HL-60 (cell line): ENCODE results near the gene CAMTA1.

Source experiments
- DNase-seq, 2 experiments: peaks; one replicate each; pipeline ENCODE4 v3.0.0-alpha.2; 2010 to 2020; ENCODE audit warnings: low read depth in 1 of 2, low spot score in 1 of 2
- H3K27ac ChIP-seq: fragments of 250-450 bp; sonication (Bioruptor Pico); replicated peaks from 2 replicates; pipeline ENCODE4 v1.5.1; 2020; ENCODE audit warnings: mild to moderate bottlenecking, moderate library complexity
- H3K27me3 ChIP-seq: fragments of 250-450 bp; sonication (Bioruptor Pico); 2 replicates; pipeline ENCODE4 v1.5.1; 2021; ENCODE audit warnings: mild to moderate bottlenecking, moderate library complexity; ENCODE audit not compliant: insufficient read depth, poor library complexity, severe bottlenecking
- H3K4me3 ChIP-seq: replicated peaks from 2 replicates; pipeline ENCODE4 v1.5.1; 2011; ENCODE audit warnings: mild to moderate bottlenecking, control low read depth, low read length; ENCODE audit not compliant: insufficient read depth
- CTCF ChIP-seq: IDR thresholded peaks from one replicate; pipeline ENCODE4 v1.5.1; 2011; ENCODE audit warnings: low read length, control low read depth, inconsistent platforms; ENCODE audit not compliant: insufficient read depth
- GABPA ChIP-seq: IDR thresholded peaks from 2 replicates; pipeline ENCODE4 v1.6.1; 2012; ENCODE audit warnings: low read depth
- POLR2AphosphoS5 ChIP-seq: IDR thresholded peaks from 2 replicates; pipeline ENCODE4 v1.6.1; 2012; ENCODE audit warnings: low read depth
- REST ChIP-seq: IDR thresholded peaks from 2 replicates; pipeline ENCODE4 v1.6.1; 2012; ENCODE audit warnings: low read depth; ENCODE audit not compliant: insufficient replicate concordance
- SPI1 ChIP-seq: IDR thresholded peaks from 2 replicates; pipeline ENCODE4 v1.6.1; 2012; ENCODE audit warnings: low read depth, mild to moderate bottlenecking, borderline replicate concordance

The CAMTA1 gene

GRCh38 chr1:7094509-7094908, 309.3 kb downstream of the CAMTA1 start:
- TF ChIP-seq CTCF (no peak), POLR2AphosphoS5 (no peak), GABPA (no peak), REST (no peak), SPI1 (no peak)
- Histone ChIP-seq H3K27ac (no peak overlapping the region), H3K27me3 (no peaks in the 10 kb centered on the region)

GRCh38 chr1:7095343-7095964, 310.2 kb downstream of the CAMTA1 start:
- no peaks in the 10 kb centered on the region for H3K27me3 ChIP-seq
- no peak for TF ChIP-seq SPI1
- no peak for TF ChIP-seq REST
- TF ChIP-seq GABPA = no peak
- no peak for TF ChIP-seq CTCF
- no peak for TF ChIP-seq POLR2AphosphoS5
- no peak for DNase-seq
- no peak overlapping the region for H3K4me3 ChIP-seq
- no peak overlapping the region for H3K27ac ChIP-seq

More at GRCh38 chr1:7094509-7094908, 309.3 kb downstream of the CAMTA1 start:
- H3K4me3 ChIP-seq = no peak overlapping the region
- DNase-seq = no peak

GRCh38 chr1:7097938-7098592, 312.8 kb downstream of the CAMTA1 start:
- no peak overlapping the region for H3K27ac ChIP-seq
- TF ChIP-seq GABPA (no peak), POLR2AphosphoS5 (no peak), SPI1 (no peak), REST (no peak), CTCF (no peak)
- no peak for DNase-seq
- H3K27me3 ChIP-seq = no peaks in the 10 kb centered on the region
- no peak overlapping the region for H3K4me3 ChIP-seq
